Kidney tubule cell (primary cell): ENCODE data around the gene HYAL2.
"Not testable (repeated sequence)": the region's sequence is repeated elsewhere in the genome, so short reads cannot be mapped to it uniquely, and the experiment has no call there.

Source experiments
- DNase-seq: peaks from one replicate; pipeline ENCODE4 v3.0.0-alpha.2; 2018; ENCODE audit warnings: low spot score

The HYAL2 gene

DNA sequence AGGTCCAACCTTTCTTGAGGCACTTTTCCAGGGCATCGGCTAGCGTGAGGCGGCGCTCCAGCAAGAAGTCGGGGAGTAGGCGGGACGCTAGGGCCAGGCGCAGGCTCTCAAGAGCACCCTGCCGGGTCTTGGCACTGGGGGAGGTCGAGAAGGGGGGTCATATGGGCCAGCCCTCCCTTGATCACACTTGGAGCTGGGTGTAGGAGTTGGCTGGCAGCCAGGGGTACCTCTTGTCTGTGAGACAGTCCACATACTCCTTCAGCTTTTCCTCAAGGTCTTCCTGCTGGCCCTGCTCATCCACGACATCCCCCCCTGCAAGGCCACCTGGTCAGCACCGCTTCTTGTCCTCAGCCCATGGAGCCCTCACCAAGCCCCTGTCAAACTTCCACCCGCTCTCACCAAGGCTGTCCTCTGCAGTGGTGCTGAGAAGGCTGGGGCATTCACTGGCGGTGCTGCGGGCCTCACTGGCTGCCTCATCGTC lies 32.3 kb downstream of the HYAL2 start:
- no peak for DNase-seq

GRCh38 chr3:50289130-50289529 lies 33.4 kb downstream of the HYAL2 start:
- DNase-seq = no peak

GRCh38 chr3:50288387-50289007 lies 34.0 kb downstream of the HYAL2 start:
- DNase-seq = no peak

GRCh38 chr3:50287262-50287661 lies 35.3 kb downstream of the HYAL2 start:
- no peak for DNase-seq

DNA sequence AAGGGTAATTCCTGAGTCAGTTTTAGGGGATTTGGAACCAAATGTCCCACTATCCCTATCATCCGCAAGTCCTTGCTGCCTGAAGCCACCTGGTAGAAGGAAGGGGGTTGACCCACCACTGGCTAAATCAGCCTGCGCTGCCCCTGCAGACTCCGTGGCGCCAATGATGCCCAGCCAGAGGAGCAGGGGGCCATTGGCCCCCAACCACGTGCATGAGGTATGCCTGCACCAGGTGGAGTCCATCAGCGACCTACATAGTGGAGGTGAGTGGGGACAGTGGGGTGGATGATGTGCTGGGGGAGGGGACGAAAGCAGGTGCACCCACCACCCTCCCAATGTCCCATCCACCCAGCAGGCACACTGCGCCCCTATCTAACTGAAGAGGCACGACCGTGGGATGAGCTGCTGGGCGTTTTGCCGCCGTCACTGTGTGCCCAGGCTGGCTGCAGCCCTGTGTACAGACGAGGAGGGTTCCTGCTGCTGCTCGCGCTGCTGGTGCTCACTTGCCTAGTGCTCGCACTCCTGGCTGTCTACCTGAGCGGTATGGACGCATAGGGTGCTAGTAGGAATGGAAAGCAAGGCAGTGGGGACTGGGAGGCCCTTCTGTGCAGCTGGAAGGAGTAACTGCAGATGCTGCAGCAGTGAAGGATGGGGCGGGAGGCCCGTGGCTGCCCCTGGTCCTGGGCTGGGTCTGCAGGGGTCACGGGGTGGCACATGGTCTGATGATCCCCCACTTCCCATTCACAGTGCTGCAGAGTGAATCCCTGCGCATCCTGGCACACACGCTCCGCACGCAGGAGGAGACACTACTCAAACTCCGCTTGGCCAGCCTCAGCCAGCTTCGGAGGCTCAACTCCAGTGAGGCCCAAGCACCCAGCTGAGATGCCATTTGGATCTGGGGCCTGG lies 36.0 kb downstream of the HYAL2 start:
- DNase-seq = no peak

DNA sequence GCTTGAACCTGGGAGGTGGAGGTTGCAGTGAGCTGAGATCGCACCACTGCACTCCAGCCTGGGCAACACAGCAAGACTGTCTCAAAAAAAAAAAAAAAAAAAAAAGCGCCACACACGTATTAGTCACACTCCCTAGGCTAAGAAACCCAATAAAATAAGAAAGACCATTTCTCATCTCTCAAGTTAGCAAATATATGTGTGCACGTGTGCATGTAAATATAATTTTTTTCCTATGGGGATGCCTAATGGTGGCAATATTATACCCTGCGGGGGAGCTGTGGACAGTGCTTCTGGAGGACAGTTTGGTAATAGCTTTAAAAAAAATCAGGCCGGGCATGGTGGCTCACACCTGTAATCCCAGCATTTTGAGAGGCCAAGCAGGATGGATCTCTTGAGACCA lies 38.4 kb downstream of the HYAL2 start:
- not testable (repeated sequence) for DNase-seq

- DNase-seq = no peak
These were observed 43.1 kb downstream of the HYAL2 start for GRCh38 chr3:50279255-50280016.

DNA sequence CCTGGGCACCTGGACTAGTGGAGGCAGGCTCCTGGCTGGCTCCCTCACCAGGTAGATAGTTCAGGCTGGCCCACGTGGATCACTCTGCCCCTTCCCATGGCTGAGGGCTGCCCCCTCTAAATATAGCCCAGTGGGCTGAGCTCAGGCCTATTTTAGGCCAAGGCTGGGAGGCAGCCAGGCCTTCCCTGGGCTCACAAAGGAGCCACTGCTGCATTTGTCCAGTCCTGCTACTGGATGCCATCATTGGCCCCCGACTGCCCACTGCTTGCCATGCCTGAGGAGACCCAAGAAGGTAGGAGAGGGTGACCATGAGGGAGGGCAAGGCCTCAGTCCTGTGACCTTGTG lies 43.7 kb downstream of the HYAL2 start, which contains the start of gene LSMEM2:
LSMEM2 (plus strand) TSS at position 208 of the 345 bp plus-strand sequence; CDS start at position 235, 27 bp downstream.
- no peak for DNase-seq

GRCh38 chr3:50278123-50278879 lies 44.2 kb downstream of the HYAL2 start:
- DNase-seq = no peak

GRCh38 chr3:50276762-50277101 lies 45.8 kb downstream of the HYAL2 start:
- no peak for DNase-seq

DNA sequence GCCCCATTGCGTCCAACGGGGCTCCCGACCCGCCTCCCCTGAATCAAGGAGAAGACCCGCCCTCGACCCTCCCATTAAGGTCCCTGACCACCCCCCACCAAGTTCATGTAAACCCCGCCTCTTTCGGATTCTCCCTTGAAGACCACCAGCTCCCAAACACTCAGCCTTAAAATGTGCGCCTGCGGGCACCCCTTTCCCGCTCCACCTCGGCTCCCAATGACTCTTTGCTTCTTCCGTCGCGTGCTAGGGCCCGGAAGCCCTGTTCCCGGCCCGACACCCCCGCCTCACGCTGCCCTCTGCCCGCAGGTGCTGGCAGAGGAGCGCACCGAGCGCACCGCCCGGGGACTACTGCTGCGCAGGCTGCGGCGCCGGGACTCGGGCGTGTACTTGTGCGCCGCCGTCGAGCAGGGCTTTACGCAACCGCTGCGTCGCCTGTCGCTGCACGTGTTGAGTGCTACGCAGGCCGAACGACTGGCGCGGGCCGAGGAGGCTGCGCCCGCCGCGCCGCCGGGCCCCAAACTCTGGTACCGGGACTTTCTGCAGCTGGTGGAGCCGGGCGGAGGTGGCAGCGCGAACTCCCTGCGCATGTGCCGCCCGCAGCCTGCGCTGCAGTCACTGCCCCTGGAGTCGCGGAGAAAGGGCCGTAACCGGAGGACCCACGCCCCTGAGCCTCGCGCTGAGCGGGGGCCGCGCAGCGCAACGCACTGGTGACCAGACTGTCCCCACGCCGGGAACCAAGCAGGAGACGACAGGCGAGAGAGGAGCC lies 46.4 kb downstream of the HYAL2 start:
- DNase-seq = no peak

DNA sequence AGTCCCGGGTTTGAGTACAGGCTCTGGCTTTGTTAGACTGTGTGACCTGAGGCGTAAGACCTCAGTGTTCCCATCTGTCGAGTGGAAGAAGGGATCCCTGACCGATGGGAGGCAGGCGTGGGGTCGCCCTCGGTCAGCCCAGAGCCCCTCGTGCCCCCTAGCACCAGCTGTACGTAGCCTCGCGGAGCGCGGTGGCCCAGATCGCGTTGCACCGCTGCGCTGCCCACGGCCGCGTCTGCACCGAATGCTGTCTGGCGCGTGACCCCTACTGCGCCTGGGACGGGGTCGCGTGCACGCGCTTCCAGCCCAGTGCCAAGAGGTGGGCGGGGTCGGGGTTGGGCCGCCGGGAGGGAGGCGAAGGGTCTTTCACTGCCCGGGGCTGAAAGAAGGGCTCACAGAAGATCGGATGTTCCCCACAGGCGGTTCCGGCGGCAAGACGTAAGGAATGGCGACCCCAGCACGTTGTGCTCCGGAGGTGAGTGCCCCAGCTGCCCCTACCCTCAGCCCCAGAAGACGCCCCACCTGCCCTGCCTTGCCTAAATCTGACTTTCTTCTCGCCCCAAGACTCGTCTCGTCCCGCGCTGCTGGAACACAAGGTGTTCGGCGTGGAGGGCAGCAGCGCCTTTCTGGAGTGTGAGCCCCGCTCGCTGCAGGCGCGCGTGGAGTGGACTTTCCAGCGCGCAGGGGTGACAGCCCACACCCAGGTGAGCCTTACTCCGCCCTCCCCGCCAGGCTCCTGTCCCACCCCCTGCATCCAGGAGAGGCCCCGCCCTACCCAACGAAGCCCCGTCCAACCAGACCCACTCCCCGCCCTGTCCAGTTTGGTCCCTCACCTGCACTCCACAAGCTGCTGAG lies 47.2 kb downstream of the HYAL2 start:
- DNase-seq = no peak

GRCh38 chr3:50274371-50275104 lies 48.0 kb downstream of the HYAL2 start:
- peak; percentile 66 for DNase-seq

DNA sequence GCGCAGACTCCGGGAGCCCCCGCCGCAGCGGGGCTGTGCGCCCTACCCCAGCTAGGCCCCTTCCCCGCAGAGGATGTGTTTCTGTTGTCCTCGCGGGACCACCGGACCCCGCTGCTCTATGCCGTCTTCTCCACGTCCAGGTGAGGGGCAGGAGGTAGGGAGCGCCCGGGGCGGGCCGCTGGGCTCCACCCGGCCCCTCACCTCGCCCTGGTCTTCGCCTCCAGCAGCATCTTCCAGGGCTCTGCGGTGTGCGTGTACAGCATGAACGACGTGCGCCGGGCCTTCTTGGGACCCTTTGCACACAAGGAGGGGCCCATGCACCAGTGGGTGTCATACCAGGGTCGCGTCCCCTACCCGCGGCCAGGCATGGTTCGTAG lies 48.9 kb downstream of the HYAL2 start:
- DNase-seq = no peak

- DNase-seq = peak; percentile 89
These were observed 49.4 kb downstream of the HYAL2 start for GRCh38 chr3:50272911-50273688.

- peak; percentile 70 for DNase-seq
These were observed 50.0 kb downstream of the HYAL2 start for GRCh38 chr3:50272538-50272910.

GRCh38 chr3:50271314-50271936 lies 51.1 kb downstream of the HYAL2 start:
- no peak for DNase-seq
